Cerebellar nuclear complex (tissue), 1 donor: Measurements from ENCODE around the gene ST7L.

Experiments
- DNase-seq, 2 experiments: peaks; one replicate each; lab custom pipeline; 2025; lab: John Stamatoyannopoulos, UW

ST7L gene

GRCh38 chr1:112544751-112545150, 74.2 kb downstream of the ST7L start:
- no peak for DNase-seq

GRCh38 chr1:112544011-112544688, 74.8 kb downstream of the ST7L start:
- DNase-seq: no peak

GRCh38 chr1:112542206-112542973, 76.6 kb downstream of the ST7L start:
- DNase-seq: no peak

GRCh38 chr1:112541299-112541698, 77.6 kb downstream of the ST7L start:
- DNase-seq: no peak

GRCh38 chr1:112540226-112540794, 78.6 kb downstream of the ST7L start:
- DNase-seq: no peak

GRCh38 chr1:112538883-112539282, 80.1 kb downstream of the ST7L start:
- no peak for DNase-seq

GRCh38 chr1:112537456-112537855, 81.5 kb downstream of the ST7L start:
- DNase-seq: no peak

- DNase-seq: no peak
These were observed 82.4 kb downstream of the ST7L start for GRCh38 chr1:112536561-112536960.

GRCh38 chr1:112533029-112533428, 85.9 kb downstream of the ST7L start:
- DNase-seq: no peak

- no peak for DNase-seq
These were observed 86.9 kb downstream of the ST7L start for GRCh38 chr1:112532064-112532463.

DNA sequence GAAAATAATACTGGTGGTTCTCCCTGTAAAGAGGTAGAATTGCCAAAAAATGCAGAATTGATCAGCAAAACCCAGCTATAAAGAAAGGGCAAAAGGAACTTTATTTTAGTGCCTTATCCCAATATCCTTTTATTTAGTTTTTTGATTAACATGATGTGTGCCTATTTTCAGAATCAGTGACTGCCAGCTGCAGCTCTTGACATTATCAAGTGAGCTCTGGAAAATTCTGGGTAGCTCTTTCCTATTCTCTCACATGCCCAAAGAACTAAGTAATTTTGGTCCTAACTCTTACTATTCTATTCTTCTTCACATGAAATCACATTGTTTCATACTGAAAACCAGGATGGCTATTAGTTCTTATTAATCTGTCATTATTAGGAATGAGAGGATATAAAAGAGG, 88.1 kb downstream of the ST7L start:
- DNase-seq: no peak

- DNase-seq: no peak
These were observed 89.6 kb downstream of the ST7L start for GRCh38 chr1:112529301-112529700.

DNA sequence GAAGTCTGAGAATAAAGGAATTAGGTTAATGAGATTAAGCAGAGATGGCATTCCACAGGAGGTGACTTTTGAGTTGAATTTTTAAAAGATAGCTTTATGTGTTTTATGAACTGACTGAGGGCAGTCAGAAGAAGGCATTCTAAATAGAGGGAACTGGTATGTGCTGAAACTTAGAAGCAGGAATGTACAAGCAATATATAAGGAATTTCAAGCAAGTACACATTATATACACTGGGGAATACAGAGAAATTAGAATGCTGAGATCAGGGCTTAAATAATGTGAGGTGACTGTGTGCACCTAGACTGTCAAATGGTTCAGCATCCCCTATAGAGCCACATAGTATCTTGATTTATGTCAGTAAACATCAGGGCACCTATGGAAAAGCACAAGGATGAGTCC, 90.9 kb downstream of the ST7L start:
- DNase-seq: no peak

GRCh38 chr1:112527266-112528010, 91.5 kb downstream of the ST7L start:
- DNase-seq: no peak

GRCh38 chr1:112524986-112525385, 94.0 kb downstream of the ST7L start:
- DNase-seq: no peak

DNA sequence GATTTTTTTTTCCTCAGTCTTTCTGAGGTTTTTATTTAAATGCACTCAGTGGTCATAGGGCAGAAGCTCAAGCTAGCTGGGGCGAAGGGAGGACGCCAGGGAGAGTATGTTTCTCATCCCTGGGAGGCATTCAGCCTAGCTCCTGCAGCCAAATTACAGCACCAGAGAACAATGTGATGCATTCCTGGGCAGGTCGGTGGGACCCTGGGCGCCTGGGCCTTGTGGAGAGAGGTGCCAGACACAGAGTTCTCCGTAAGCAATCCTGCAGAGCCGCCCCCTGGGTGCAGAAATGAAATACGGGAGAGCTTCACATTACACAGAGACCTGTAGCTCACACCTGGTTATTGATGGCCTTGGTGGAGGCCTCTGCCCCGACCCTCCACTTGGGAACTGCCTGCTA, 94.7 kb downstream of the ST7L start:
- no peak for DNase-seq

DNA sequence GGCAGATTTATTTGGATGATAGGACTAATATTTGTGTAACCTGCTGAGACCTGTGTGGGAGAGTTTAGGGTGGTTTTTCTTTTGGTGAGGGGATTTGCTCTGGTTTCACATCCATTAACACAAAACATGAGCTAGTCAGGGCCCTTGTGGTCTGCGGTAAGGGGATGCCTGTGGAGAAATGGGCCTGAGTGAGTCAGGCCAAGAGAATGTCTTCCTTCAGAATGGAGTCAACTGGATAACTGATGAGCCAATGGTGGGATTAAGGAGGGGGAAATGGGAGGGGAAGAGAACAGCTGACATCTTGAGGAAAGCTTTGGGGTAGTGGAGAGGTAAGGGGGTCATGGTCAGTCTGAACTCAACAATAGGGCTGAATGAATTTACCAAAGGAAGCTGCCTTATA, 96.3 kb downstream of the ST7L start:
- no peak for DNase-seq

DNA sequence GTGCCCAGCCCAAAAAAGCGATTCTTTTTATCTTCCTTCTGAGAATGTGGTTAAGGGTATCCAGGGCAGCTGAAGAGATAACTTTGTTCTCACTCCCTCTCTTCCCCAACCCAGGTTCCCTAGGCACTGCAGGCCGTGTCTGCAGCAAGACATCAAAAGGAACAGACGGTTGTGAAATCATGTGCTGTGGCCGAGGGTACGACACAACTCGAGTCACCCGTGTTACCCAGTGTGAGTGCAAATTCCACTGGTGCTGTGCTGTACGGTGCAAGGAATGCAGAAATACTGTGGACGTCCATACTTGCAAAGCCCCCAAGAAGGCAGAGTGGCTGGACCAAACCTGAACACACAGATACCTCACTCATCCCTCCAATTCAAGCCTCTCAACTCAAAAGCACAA, 98.8 kb downstream of the ST7L start:
- DNase-seq: no peak

DNA sequence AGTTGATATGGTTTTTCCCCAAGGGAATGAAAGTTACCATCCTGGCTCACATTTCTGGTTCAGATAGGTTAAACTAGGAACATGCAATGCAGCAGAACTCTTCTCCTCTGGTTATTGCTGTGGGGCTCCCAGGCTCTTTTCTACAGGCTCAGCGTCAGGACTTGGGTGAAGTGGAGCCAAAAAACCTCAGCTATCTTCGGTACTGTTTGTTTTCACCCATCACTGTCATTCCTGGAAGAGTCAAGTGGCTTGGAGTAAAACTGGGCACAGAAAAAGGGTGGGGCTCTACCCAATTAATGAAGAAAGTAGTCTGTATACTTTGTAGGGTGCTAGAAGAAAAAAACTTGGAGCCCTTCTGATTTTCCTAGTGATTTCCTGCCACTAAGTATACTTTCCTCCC, 100.8 kb downstream of the ST7L start:
- DNase-seq: no peak

DNA sequence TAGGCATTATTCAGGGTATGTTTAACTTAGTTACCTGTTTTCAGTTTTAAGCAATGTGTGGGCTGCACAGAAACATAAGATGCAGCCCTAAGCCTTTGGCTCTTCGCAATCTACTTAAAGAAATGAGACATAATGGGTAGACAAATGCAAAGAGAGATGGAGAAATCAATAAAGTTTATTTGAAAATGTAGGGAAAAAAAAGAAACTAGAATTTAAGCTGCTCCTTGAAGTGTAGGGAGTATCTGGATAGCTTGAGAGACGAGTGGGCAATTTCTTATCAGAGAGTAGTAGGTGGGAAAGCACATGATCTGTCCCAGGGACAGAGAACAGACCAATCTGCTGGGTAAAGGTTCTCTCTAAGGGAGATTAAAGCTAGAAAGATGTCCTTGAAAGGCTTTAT, 101.3 kb downstream of the ST7L start:
- DNase-seq: no peak

- DNase-seq: no peak
These were observed 101.7 kb downstream of the ST7L start for GRCh38 chr1:112517231-112517630.

- no peak for DNase-seq
These were observed 102.8 kb downstream of the ST7L start for GRCh38 chr1:112516141-112516540.
